Left ventricle myocardium inferior (tissue), 1 donor: ENCODE data around the gene MTAP. TPM values are rescaled to one million over a fixed set of nuclear protein-coding genes. Genes with fewer than 3 reads are reported as not detected.

Experiments used
- DNase-seq: peaks from one replicate; pipeline ENCODE4 v3.0.0-alpha.2; 2020
- H3K27ac ChIP-seq: fragments of 200-600 bp; replicated peaks from 2 replicates; pipeline ENCODE4 v1.8.0; 2021
- H3K27me3 ChIP-seq: fragments of 200-600 bp; 2 replicates; pipeline ENCODE4 v1.8.0; 2021; ENCODE audit warnings: low read depth
- H3K36me3 ChIP-seq: fragments of 200-600 bp; 2 replicates; pipeline ENCODE4 v1.8.0; 2021
- H3K4me1 ChIP-seq: fragments of 200-600 bp; 2 replicates; pipeline ENCODE4 v1.8.0; 2021
- H3K4me3 ChIP-seq: fragments of 200-600 bp; 2 replicates; pipeline ENCODE4 v1.8.0; 2021; ENCODE audit warnings: mild to moderate bottlenecking, moderate library complexity
- H3K9me3 ChIP-seq: fragments of 200-600 bp; replicated peaks from 2 replicates; pipeline ENCODE4 v1.8.0; 2021
- intact Hi-C: fragments of 100-400 bp; cut with micrococcal nuclease; formaldehyde crosslinking; loops from one replicate; pipeline ENCODE4 v1.11.0; 2022
- total RNA-seq: library from RNA; stranded (reverse); fragmentation: NEBNext Ultra II Directional; extraction: Animal tissue kit (Norgen Biotek cat#: 25700); gene quantifications from one replicate; pipeline ENCODE4 v1.2.1, GENCODE V29; 2021
- TF ChIP-seq, protein P1 (sequence below): fragments of 200-600 bp; IDR thresholded peaks from 2 replicates; pipeline ENCODE4 v1.8.0; 2021; ENCODE audit warnings: antibody characterized with exemption, mild to moderate bottlenecking, borderline replicate concordance
- donor health status: DM: no; HTN: yes; CAD: no; lungs with severe emphysema.

MTAP gene
- total RNA-seq, 1 donor from 2014 or later, result 25.3 TPM

- intact Hi-C loops, result loop anchor here (5.0 kb wide), 1 partner anchor 220 kb away; no protein-coding TSS in a partner anchor
- Histone ChIP-seq H3K36me3 (peaks cover 50% of the 10 kb centered on the region), H3K27me3 (no peaks in the 10 kb centered on the region), H3K4me3 (no peak overlapping the region), H3K4me1 (peaks cover 32% of the 10 kb centered on the region), H3K27ac (no peak overlapping the region), H3K9me3 (peaks cover 4% of the 10 kb centered on the region)
- DNase-seq, result no peak
- TF ChIP-seq, protein P1, sequence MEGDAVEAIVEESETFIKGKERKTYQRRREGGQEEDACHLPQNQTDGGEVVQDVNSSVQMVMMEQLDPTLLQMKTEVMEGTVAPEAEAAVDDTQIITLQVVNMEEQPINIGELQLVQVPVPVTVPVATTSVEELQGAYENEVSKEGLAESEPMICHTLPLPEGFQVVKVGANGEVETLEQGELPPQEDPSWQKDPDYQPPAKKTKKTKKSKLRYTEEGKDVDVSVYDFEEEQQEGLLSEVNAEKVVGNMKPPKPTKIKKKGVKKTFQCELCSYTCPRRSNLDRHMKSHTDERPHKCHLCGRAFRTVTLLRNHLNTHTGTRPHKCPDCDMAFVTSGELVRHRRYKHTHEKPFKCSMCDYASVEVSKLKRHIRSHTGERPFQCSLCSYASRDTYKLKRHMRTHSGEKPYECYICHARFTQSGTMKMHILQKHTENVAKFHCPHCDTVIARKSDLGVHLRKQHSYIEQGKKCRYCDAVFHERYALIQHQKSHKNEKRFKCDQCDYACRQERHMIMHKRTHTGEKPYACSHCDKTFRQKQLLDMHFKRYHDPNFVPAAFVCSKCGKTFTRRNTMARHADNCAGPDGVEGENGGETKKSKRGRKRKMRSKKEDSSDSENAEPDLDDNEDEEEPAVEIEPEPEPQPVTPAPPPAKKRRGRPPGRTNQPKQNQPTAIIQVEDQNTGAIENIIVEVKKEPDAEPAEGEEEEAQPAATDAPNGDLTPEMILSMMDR, result no peak
Measured at GRCh38 chr9:21817176-21817575, 14.7 kb downstream of the MTAP start.

GRCh38 chr9:21825637-21826036 is 23.2 kb downstream of the MTAP start:
- intact Hi-C loops, result no loop called here
- Histone ChIP-seq H3K36me3 (peaks cover 60% of the 10 kb centered on the region), H3K9me3 (peaks cover 12% of the 10 kb centered on the region), H3K4me3 (no peak overlapping the region), H3K4me1 (no peaks in the 10 kb centered on the region), H3K27ac (no peak overlapping the region), H3K27me3 (no peaks in the 10 kb centered on the region)
- TF ChIP-seq, protein P1, result no peak
- DNase-seq, result no peak

DNA sequence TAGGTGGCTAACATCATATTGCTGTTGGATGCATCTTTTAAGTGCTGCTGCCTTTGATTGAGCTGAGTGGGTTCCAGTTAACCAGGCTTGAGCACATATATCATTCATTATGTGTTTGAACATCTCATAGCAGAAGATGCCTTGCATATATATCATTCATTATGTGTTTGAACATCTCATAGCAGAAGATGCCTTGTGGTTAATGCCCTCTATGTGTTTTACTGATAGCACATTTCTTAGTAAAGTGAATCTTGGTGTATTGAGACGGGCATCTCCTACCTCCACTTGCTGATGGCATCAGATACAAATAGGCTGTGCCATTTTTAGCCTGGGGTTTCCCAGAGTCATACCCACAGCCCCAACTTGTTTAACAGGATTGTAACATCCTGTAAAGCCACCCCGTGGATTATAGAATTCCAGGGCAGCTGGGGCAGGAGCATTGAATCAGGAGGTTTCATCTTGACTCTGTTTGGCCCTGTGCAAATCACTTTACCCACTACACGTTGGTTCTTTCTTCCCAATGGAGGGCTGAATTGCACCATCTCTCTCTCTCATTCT is 26.5 kb downstream of the MTAP start:
- Histone ChIP-seq H3K4me3 (no peak overlapping the region), H3K9me3 (peaks cover 5% of the 10 kb centered on the region), H3K27me3 (no peaks in the 10 kb centered on the region), H3K27ac (no peak overlapping the region), H3K36me3 (peaks cover 71% of the 10 kb centered on the region), H3K4me1 (peaks cover 14% of the 10 kb centered on the region)
- intact Hi-C loops, result no loop called here
- TF ChIP-seq, protein P1, result no peak
- DNase-seq, result no peak

- intact Hi-C loops, result no loop called here
- Histone ChIP-seq H3K4me1 (peaks cover 14% of the 10 kb centered on the region), H3K27ac (no peak overlapping the region), H3K36me3 (peaks cover 70% of the 10 kb centered on the region), H3K4me3 (no peak overlapping the region), H3K9me3 (no peaks in the 10 kb centered on the region), H3K27me3 (no peaks in the 10 kb centered on the region)
- no peak for DNase-seq
- TF ChIP-seq, protein P1, result no peak
Measured at GRCh38 chr9:21830589-21830988, 28.2 kb downstream of the MTAP start.

DNA sequence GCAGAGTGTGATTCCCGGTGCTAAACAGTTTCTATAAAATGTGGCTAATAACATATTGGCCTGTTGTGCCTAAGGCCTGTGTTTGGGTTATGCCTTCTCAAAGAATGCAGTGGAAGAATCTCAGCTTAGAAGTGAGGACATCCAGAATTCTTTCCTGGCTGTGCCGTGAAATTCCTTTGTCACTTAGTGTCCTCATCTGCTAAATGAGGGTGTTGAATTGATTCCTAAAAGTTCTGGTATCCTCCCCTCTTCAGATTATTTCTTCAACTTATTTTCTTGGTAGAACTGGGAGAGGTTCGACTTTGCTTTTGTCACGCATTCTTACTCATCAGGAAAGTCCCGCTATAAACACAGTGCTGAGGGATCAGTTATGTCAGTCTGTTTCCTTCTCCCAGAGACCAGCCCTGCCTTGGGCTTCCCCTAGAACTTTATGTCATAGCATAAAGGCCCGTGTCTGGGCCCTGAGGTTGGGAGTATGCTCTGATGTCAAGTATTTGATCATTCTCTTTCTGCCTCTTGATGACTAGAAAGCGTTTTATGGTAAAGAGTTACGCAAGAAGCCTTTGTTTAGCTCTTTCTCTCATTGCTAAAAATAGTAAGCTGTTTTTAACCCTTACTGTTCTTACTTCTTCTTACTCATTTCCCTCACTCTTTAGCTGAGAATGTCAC is 29.5 kb downstream of the MTAP start:
- Histone ChIP-seq H3K27me3 (no peaks in the 10 kb centered on the region), H3K9me3 (no peaks in the 10 kb centered on the region), H3K27ac (no peak overlapping the region), H3K4me1 (peaks cover 14% of the 10 kb centered on the region), H3K36me3 (peaks cover 78% of the 10 kb centered on the region), H3K4me3 (no peak overlapping the region)
- TF ChIP-seq, protein P1, result no peak
- intact Hi-C loops, result no loop called here
- DNase-seq, result no peak
